ENCODE results near the gene HMHB1.

DNA sequence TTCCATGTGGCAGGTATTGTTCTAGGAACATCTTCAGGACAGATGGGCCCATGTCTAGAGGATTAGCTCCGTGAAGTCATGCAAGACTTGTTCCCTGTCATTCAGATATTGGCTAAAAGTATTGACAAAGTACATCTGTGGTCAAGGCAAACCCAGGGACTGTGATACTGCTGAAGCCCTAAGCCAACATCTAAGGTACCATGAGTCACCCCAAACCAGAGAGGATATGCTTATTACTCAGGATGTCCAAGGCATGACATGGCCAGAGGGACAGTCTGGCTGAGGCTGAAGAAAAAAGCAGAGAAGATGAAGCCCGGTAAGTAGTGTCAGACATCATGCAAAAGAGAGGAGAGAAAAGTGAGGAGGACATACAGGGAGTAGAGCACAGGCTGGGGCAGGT, 31.0 kb downstream of the HMHB1 start:
- TF ChIP-seq, protein P1, sequence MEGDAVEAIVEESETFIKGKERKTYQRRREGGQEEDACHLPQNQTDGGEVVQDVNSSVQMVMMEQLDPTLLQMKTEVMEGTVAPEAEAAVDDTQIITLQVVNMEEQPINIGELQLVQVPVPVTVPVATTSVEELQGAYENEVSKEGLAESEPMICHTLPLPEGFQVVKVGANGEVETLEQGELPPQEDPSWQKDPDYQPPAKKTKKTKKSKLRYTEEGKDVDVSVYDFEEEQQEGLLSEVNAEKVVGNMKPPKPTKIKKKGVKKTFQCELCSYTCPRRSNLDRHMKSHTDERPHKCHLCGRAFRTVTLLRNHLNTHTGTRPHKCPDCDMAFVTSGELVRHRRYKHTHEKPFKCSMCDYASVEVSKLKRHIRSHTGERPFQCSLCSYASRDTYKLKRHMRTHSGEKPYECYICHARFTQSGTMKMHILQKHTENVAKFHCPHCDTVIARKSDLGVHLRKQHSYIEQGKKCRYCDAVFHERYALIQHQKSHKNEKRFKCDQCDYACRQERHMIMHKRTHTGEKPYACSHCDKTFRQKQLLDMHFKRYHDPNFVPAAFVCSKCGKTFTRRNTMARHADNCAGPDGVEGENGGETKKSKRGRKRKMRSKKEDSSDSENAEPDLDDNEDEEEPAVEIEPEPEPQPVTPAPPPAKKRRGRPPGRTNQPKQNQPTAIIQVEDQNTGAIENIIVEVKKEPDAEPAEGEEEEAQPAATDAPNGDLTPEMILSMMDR (IDR thresholded peaks at IDR 0.05; ENCODE audit: poor library complexity): no peak
- no peak for TF ChIP-seq EZH2 (IDR thresholded peaks at IDR 0.05; ENCODE audit: borderline replicate concordance)
